ENCODE data around the gene AXIN1. TPM values are rescaled to one million over a fixed set of nuclear protein-coding genes. Genes with fewer than 3 reads are reported as not detected.
"Not testable (repeated sequence)": the region's sequence is repeated elsewhere in the genome, so short reads cannot be mapped to it uniquely, and the experiment has no call there.

Gene AXIN1
- total and polyA plus RNA-seq, 5 donors from 2014 or later = 1.1 to 45.2 (median 1.7) TPM

GRCh38 chr16:397135-397661 lies 44.7 kb upstream of the AXIN1 start, which contains the start of gene NME4:
Gene NME4 (plus strand): TSS chr16:397199. CDS start chr16:397223, 24 bp downstream.
- no peak for ATAC-seq (ENCODE audit: low read depth in 2 of 2)
- peak within 1 kb of the TSS; percentile 33 for H3K27ac ChIP-seq (ENCODE audit: insufficient read depth, low read length, poor library complexity, severe bottlenecking)
- peak within 1 kb of the TSS; percentile 85 to 97 (median 85) for H3K27ac Mint-ChIP-seq

GRCh38 chr16:396605-397004 lies 44.1 kb upstream of the AXIN1 start:
- no peak for ATAC-seq (ENCODE audit: low read depth in 2 of 2)
- no peaks in the 10 kb centered on the region for H3K27me3 ChIP-seq (ENCODE audit: control insufficient read depth, insufficient read depth, low read length)
- no peaks in the 10 kb centered on the region for H3K36me3 Mint-ChIP-seq
- H3K9me3 Mint-ChIP-seq = peaks cover 0 to 6% (median 0%) of the 10 kb centered on the region in 7 donors
- peaks cover 4 to 33% (median 15%) of the 10 kb centered on the region in 4 donors for H3K4me1 Mint-ChIP-seq
- H3K4me3 Mint-ChIP-seq = peak overlapping the region; percentile 79 to 91 (median 88)
- H3K4me3 ChIP-seq (ENCODE audit: low read depth, low read length) = peak overlapping the region; percentile 57
- H3K27ac Mint-ChIP-seq = peak overlapping the region; percentile 85 to 97 (median 85)
- no peak for DNase-seq
- no peak overlapping the region for H3K27ac ChIP-seq (ENCODE audit: insufficient read depth, low read length, poor library complexity, severe bottlenecking)
- no peaks in the 10 kb centered on the region for H3K36me3 ChIP-seq (ENCODE audit: control insufficient read depth, insufficient read depth, low read length)
- H3K4me1 ChIP-seq (ENCODE audit: control insufficient read depth, insufficient read depth, low read length, poor library complexity, severe bottlenecking) = peaks cover 16% of the 10 kb centered on the region
- H3K9me3 ChIP-seq (ENCODE audit: control insufficient read depth in 2 of 2, low read length in 2 of 2) = no peaks in the 10 kb centered on the region
- peaks cover 14% of the 10 kb centered on the region for H3K27me3 Mint-ChIP-seq

More at GRCh38 chr16:397135-397661, 44.7 kb upstream of the AXIN1 start, which contains the start of gene NME4:
- no peaks in the 10 kb centered on the region for H3K36me3 Mint-ChIP-seq
- Histone ChIP-seq H3K36me3 (ENCODE audit: control insufficient read depth, insufficient read depth, low read length) (no peaks in the 10 kb centered on the region), H3K9me3 (ENCODE audit: control insufficient read depth in 2 of 2, low read length in 2 of 2) (no peaks in the 10 kb centered on the region), H3K27me3 (ENCODE audit: control insufficient read depth, insufficient read depth, low read length) (no peaks in the 10 kb centered on the region), H3K4me3 (ENCODE audit: low read depth, low read length) (peak within 1 kb of the TSS; percentile 57), H3K4me1 (ENCODE audit: control insufficient read depth, insufficient read depth, low read length, poor library complexity, severe bottlenecking) (peaks cover 16% of the 10 kb centered on the region)
- peaks cover 4 to 32% (median 13%) of the 10 kb centered on the region in 4 donors for H3K4me1 Mint-ChIP-seq
- peak within 1 kb of the TSS; percentile 79 to 91 (median 88) for H3K4me3 Mint-ChIP-seq
- peaks cover 14% of the 10 kb centered on the region for H3K27me3 Mint-ChIP-seq
- DNase-seq = peak in 1 of 3 donors; percentile 17
- H3K9me3 Mint-ChIP-seq = peaks cover 0 to 6% (median 0%) of the 10 kb centered on the region in 7 donors

DNA sequence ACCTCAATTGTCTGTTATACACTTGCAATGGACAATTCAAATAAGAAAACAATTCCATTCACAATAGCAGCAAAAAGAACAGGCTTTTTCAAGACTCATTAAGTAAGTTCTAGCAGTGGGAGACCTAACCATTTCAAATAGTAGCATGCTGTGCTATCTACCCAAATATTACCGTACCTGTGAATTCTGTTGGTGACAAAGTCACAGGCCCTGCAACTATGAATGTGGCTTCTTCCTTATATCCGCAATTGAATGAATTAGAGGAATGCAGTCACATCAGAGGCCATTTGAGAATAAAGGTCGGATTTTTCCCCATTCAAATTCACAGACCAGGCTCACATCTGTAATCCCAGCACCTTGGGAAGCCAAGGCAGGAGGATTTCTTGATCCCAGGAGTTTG lies 43.7 kb upstream of the AXIN1 start:
- Mint-ChIP-seq H3K27me3 (peaks cover 14% of the 10 kb centered on the region), H3K36me3 (no peaks in the 10 kb centered on the region), H3K4me3 (peak overlapping the region; percentile 79 to 91 (median 88)), H3K4me1 (peaks cover 4 to 33% (median 15%) of the 10 kb centered on the region in 4 donors), H3K9me3 (peaks cover 0 to 6% (median 0%) of the 10 kb centered on the region in 7 donors), H3K27ac (peak overlapping the region; percentile 15 to 85 (median 67))
- Histone ChIP-seq H3K36me3 (ENCODE audit: control insufficient read depth, insufficient read depth, low read length) (no peaks in the 10 kb centered on the region), H3K4me3 (ENCODE audit: low read depth, low read length) (no peak overlapping the region), H3K4me1 (ENCODE audit: control insufficient read depth, insufficient read depth, low read length, poor library complexity, severe bottlenecking) (peaks cover 14% of the 10 kb centered on the region), H3K27me3 (ENCODE audit: control insufficient read depth, insufficient read depth, low read length) (no peaks in the 10 kb centered on the region), H3K27ac (ENCODE audit: insufficient read depth, low read length, poor library complexity, severe bottlenecking) (no peak overlapping the region), H3K9me3 (ENCODE audit: control insufficient read depth in 2 of 2, low read length in 2 of 2) (no peaks in the 10 kb centered on the region)
- ATAC-seq (ENCODE audit: low read depth in 2 of 2) = no peak
- no peak for DNase-seq

DNA sequence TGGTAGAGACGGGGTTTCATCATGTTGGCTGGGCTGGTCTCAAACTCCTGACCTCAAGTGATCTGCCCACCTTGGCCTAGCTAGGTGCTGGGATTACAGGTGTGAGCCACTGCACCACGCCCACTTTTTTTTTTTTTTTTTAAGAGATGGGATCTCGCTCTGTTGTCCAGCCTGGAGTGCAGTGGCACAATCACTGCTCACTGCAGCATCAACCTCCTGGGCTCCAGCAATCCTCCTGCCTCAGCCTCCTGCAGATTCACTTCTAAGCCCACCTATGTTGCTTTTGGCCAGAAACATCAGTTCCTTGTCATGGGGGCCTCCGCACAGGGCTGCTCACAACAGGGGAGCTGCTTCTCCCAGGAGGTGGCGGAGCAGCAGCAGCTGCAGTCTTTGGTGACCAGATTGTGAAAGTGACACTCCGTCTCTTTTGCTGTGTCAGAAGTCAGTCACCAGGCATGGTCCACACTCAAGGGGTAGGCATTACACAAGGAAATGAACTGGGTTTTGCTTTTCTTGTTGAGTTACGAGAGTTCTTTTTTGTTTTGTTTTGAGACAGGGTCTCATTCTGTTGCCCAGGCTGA lies 40.0 kb upstream of the AXIN1 start:
- DNase-seq (no peak), ATAC-seq (ENCODE audit: low read depth in 2 of 2) (no peak)
- Histone ChIP-seq H3K27ac (ENCODE audit: insufficient read depth, low read length, poor library complexity, severe bottlenecking) (no peak overlapping the region), H3K36me3 (ENCODE audit: control insufficient read depth, insufficient read depth, low read length) (no peaks in the 10 kb centered on the region), H3K27me3 (ENCODE audit: control insufficient read depth, insufficient read depth, low read length) (no peaks in the 10 kb centered on the region), H3K9me3 (ENCODE audit: control insufficient read depth in 2 of 2, low read length in 2 of 2) (no peaks in the 10 kb centered on the region), H3K4me1 (ENCODE audit: control insufficient read depth, insufficient read depth, low read length, poor library complexity, severe bottlenecking) (peaks cover 5% of the 10 kb centered on the region), H3K4me3 (ENCODE audit: low read depth, low read length) (no peak overlapping the region)
- Mint-ChIP-seq H3K9me3 (peaks cover 0 to 6% (median 0%) of the 10 kb centered on the region in 7 donors), H3K27me3 (peaks cover 19% of the 10 kb centered on the region), H3K36me3 (no peaks in the 10 kb centered on the region), H3K27ac (peak overlapping the region in 1 of 3 donors; percentile 5), H3K4me1 (peaks cover 4 to 17% (median 12%) of the 10 kb centered on the region in 4 donors), H3K4me3 (peak overlapping the region in 1 of 4 donors; percentile 54)

DNA sequence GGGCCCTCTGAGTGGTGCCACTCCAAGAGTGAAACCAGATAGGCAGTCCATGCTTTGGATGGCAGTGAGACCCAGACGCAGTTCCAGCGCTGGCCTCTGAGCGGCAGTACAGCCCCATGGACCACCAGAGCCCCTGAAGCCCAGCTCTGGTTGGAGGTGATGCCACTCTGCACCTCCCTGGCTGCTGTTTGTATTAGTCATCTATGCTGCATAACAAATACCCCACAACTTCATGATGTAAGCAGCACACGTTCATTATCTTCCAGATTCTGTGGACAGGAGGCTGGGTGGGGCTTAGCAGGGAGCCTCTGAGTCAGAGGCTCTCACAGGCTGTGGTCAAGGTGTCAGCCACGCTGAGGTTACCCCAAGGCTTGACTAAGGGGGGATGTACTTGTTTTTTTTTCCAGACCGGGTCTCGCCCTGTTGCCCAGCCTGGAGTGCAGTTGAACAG lies 39.4 kb upstream of the AXIN1 start:
- H3K36me3 ChIP-seq (ENCODE audit: control insufficient read depth, insufficient read depth, low read length) = no peaks in the 10 kb centered on the region
- H3K9me3 Mint-ChIP-seq = peaks cover 0 to 6% (median 0%) of the 10 kb centered on the region in 7 donors
- DNase-seq (peak; percentile 49 to 72 (median 61)), ATAC-seq (ENCODE audit: low read depth in 2 of 2) (peak; percentile 82 to 85)
- H3K4me1 Mint-ChIP-seq = peaks cover 4 to 17% (median 12%) of the 10 kb centered on the region in 4 donors
- peak overlapping the region in 1 of 4 donors; percentile 76 for H3K4me3 Mint-ChIP-seq
- no peak overlapping the region for H3K4me3 ChIP-seq (ENCODE audit: low read depth, low read length)
- no peak overlapping the region for H3K27ac ChIP-seq (ENCODE audit: insufficient read depth, low read length, poor library complexity, severe bottlenecking)
- H3K9me3 ChIP-seq (ENCODE audit: control insufficient read depth in 2 of 2, low read length in 2 of 2) = no peaks in the 10 kb centered on the region
- peaks cover 19% of the 10 kb centered on the region for H3K27me3 Mint-ChIP-seq
- peaks cover 5% of the 10 kb centered on the region for H3K4me1 ChIP-seq (ENCODE audit: control insufficient read depth, insufficient read depth, low read length, poor library complexity, severe bottlenecking)
- no peaks in the 10 kb centered on the region for H3K27me3 ChIP-seq (ENCODE audit: control insufficient read depth, insufficient read depth, low read length)
- H3K27ac Mint-ChIP-seq = no peak overlapping the region
- no peaks in the 10 kb centered on the region for H3K36me3 Mint-ChIP-seq

- no peak overlapping the region for H3K27ac Mint-ChIP-seq
- Histone ChIP-seq H3K9me3 (ENCODE audit: control insufficient read depth in 2 of 2, low read length in 2 of 2) (no peaks in the 10 kb centered on the region), H3K4me1 (ENCODE audit: control insufficient read depth, insufficient read depth, low read length, poor library complexity, severe bottlenecking) (no peaks in the 10 kb centered on the region), H3K27me3 (ENCODE audit: control insufficient read depth, insufficient read depth, low read length) (no peaks in the 10 kb centered on the region), H3K36me3 (ENCODE audit: control insufficient read depth, insufficient read depth, low read length) (no peaks in the 10 kb centered on the region), H3K4me3 (ENCODE audit: low read depth, low read length) (no peak overlapping the region), H3K27ac (ENCODE audit: insufficient read depth, low read length, poor library complexity, severe bottlenecking) (no peak overlapping the region)
- H3K4me1 Mint-ChIP-seq = peaks cover 0 to 10% (median 2%) of the 10 kb centered on the region in 4 donors
- DNase-seq = no peak
- no peaks in the 10 kb centered on the region for H3K36me3 Mint-ChIP-seq
- no peak for ATAC-seq (ENCODE audit: low read depth in 2 of 2)
- H3K27me3 Mint-ChIP-seq = peaks cover 5% of the 10 kb centered on the region
- H3K9me3 Mint-ChIP-seq = no peaks in the 10 kb centered on the region
- H3K4me3 Mint-ChIP-seq = no peak overlapping the region
These were observed 36.8 kb upstream of the AXIN1 start for GRCh38 chr16:389352-389751.

DNA sequence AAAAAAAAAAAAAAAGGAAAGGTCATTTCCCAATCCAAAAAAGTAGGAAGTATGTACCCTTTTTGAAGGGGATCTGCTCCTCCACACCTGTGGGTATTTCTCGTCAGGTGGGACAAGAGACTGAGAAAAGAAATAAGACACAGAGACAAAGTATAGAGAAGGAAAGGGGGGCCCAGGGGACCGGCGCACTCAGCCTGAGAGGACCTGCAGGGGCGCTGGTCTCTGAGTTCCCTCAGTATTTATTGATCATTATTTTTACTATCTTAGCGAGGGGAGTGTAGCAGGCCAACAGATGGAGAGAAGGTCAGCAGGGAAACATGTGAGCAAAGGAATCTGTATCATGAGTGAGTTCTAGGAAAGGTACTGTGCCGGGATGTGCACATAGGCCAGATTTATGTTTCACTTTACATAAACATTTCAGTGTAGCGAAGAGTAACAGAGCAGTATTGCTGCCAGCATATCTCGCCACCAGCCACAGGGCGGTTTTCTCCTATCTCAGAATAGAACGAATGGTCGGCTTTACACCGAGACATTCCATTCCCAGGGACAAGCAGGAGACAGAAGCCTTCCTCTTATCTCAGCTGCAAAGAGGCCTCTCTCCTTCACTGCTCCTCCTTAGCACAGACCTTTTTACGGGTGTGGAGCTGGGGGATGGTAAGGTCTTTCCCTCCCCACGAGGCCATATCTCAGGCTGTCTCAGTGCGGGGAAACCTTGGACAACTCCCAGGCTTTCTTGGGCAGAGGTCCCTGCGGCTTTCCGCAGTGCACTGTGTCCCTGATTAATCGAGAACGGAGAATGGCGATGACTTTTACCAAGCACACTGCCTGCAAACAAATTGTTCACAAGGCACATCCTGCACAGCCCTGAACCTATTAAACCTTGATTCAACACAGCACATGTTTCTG lies 35.5 kb upstream of the AXIN1 start:
- H3K4me3 ChIP-seq (ENCODE audit: low read depth, low read length); H3K27me3 Mint-ChIP-seq; ATAC-seq (ENCODE audit: low read depth in 2 of 2); DNase-seq; H3K27ac ChIP-seq (ENCODE audit: insufficient read depth, low read length, poor library complexity, severe bottlenecking); H3K9me3 ChIP-seq (ENCODE audit: control insufficient read depth in 2 of 2, low read length in 2 of 2); H3K4me1 ChIP-seq (ENCODE audit: control insufficient read depth, insufficient read depth, low read length, poor library complexity, severe bottlenecking); H3K27me3 ChIP-seq (ENCODE audit: control insufficient read depth, insufficient read depth, low read length); H3K9me3 Mint-ChIP-seq; H3K36me3 Mint-ChIP-seq; H3K36me3 ChIP-seq (ENCODE audit: control insufficient read depth, insufficient read depth, low read length): not testable (repeated sequence)
- peaks cover 5 to 15% (median 8%) of the 10 kb centered on the region in 4 donors for H3K4me1 Mint-ChIP-seq
- peak overlapping the region in 1 of 3 donors; percentile 1 for H3K27ac Mint-ChIP-seq
- H3K4me3 Mint-ChIP-seq = peak overlapping the region in 1 of 4 donors; percentile 71
